NCI-H2081 treated with DMSO at 0.1 percent for 48 hours (cell line): ENCODE measurements around the gene AK5.

Experiments used
- DNase-seq: peaks from one replicate; lab custom pipeline; 2025; lab: John Stamatoyannopoulos, UW

The AK5 gene

GRCh38 chr1:77438236-77438913 is 156.6 kb downstream of the AK5 start:
- no peak for DNase-seq

- DNase-seq, result no peak
These were observed 165.2 kb downstream of the AK5 start for GRCh38 chr1:77446841-77447555.

- DNase-seq, result no peak
These were observed 165.8 kb downstream of the AK5 start for GRCh38 chr1:77447669-77448068.

- DNase-seq, result no peak
These were observed 178.1 kb downstream of the AK5 start for GRCh38 chr1:77459881-77460280.

- no peak for DNase-seq
These were observed 179.9 kb downstream of the AK5 start for GRCh38 chr1:77461691-77462090.

GRCh38 chr1:77463216-77463615 is 181.4 kb downstream of the AK5 start:
- no peak for DNase-seq

- DNase-seq, result no peak
These were observed 183.3 kb downstream of the AK5 start for GRCh38 chr1:77465139-77465538.

GRCh38 chr1:77465922-77466321 is 184.1 kb downstream of the AK5 start:
- DNase-seq, result no peak

GRCh38 chr1:77467021-77467595 is 185.3 kb downstream of the AK5 start:
- DNase-seq, result no peak

- no peak for DNase-seq
These were observed 185.9 kb downstream of the AK5 start for GRCh38 chr1:77467741-77468140.

- no peak for DNase-seq
These were observed 186.6 kb downstream of the AK5 start for GRCh38 chr1:77468257-77468948.

- DNase-seq, result no peak
These were observed 187.3 kb downstream of the AK5 start for GRCh38 chr1:77468949-77469710.

- DNase-seq, result no peak
These were observed 189.9 kb downstream of the AK5 start for GRCh38 chr1:77471691-77472090.

GRCh38 chr1:77473690-77474089 is 191.9 kb downstream of the AK5 start:
- no peak for DNase-seq

- DNase-seq, result no peak
These were observed 193.8 kb downstream of the AK5 start for GRCh38 chr1:77475641-77476040.

- DNase-seq, result no peak
These were observed 194.7 kb downstream of the AK5 start for GRCh38 chr1:77476475-77476874.

GRCh38 chr1:77484334-77484733 is 202.5 kb downstream of the AK5 start:
- no peak for DNase-seq

GRCh38 chr1:77484926-77485325 is 203.1 kb downstream of the AK5 start:
- DNase-seq, result no peak

GRCh38 chr1:77487631-77488030 is 205.8 kb downstream of the AK5 start:
- no peak for DNase-seq

- DNase-seq, result no peak
These were observed 208.1 kb downstream of the AK5 start for GRCh38 chr1:77489910-77490309.

- no peak for DNase-seq
These were observed 212.2 kb downstream of the AK5 start for GRCh38 chr1:77494026-77494425.

GRCh38 chr1:77498918-77499317 is 217.1 kb downstream of the AK5 start:
- DNase-seq, result no peak
